Testis (tissue), 2 donors: ENCODE results near the gene DAND5.

Experiments
- CTCF ChIP-seq, 3 experiments: fragments of 450-650 bp in 2 of 3; fragments of 200-600 bp in 1 of 3; sonication (generic) in 1 of 3; IDR thresholded peaks; one replicate each; pipeline ENCODE4 v1.5.1; 2016 to 2019; ENCODE audit warnings: antibody characterized with exemption in 3 of 3, mild to moderate bottlenecking in 2 of 3, moderate library complexity in 1 of 3
- POLR2A ChIP-seq: fragments of 450-650 bp; IDR thresholded peaks from one replicate; pipeline ENCODE4 v1.6.1; 2017; ENCODE audit warnings: antibody characterized with exemption, mild to moderate bottlenecking, moderate library complexity

GRCh38 chr19:12987781-12988180, 18.4 kb downstream of the DAND5 start:
- TF ChIP-seq CTCF (IDR thresholded peaks at IDR 0.05) (no peak), POLR2A (no peak)
